Activated CD4-positive, alpha-beta T cell treated with anti-CD3 and anti-CD28 coated beads, Interleukin-2, Interleukin-4, amounts not matched to agents 100 ng/mL and 50 ng/mL, durations not matched to agents 16 hours and 8 hours (primary cell): Measurements from ENCODE around the gene DCUN1D1.
"Not testable (repeated sequence)": the region's sequence is repeated elsewhere in the genome, so short reads cannot be mapped to it uniquely, and the experiment has no call there.

Experiments
- DNase-seq: peaks from one replicate; pipeline ENCODE4 v3.0.0-alpha.2; 2020; ENCODE audit warnings: low spot score

Gene DCUN1D1

GRCh38 chr3:182980204-182981037 is at the start of gene DCUN1D1:
TSS of gene DCUN1D1 (minus strand) at chr3:182980538. CDS start at chr3:182980489, 49 bp downstream.
- DNase-seq = peak; percentile 88

GRCh38 chr3:183028416-183028815 is 48.1 kb upstream of the DCUN1D1 start:
- no peak for DNase-seq

DNA sequence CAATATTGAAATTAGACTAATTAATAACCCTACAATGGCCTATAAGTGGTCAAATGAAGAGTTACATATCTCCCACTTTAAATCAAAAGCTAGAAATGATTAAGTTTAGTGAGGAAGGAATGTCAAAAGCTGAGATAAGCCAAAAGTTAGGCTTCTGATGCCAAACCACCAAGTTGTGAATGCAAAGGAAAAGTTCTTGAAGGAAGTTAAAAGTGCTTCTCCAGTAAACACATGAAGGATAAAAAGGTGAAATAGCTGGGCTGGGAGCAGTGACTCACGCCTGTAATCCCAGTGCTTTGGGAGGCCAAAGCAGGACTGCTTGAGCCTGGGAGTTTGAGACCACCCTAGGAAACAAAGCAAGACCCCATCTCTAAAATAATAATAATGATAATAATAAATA is 46.9 kb upstream of the DCUN1D1 start:
- DNase-seq = no peak

DNA sequence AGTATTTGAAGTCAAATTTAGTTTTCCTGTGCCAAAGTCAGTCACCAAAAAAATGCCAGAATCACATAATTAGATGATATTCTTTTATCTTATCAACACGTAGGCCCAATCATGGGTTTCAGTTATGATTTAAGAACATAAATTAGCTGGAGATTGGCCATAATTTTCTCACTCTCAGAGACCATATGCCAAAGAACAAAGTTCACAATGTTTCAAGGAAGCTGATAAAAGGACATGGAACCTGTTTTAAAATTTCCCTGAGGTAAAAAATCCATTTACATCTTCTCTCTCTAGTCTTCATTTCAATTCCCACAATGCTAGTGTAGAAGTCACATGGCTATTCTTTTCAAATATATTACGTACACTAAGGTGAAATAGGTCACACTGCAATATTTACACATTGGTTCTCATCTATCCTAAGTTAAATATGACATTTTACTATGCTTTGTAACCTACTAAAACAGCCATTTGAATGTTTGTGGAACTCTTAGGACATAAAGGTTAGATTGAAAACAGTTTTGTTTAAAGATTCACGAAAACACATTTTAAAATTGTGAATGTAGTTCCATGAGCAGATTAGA is 42.7 kb upstream of the DCUN1D1 start:
- no peak for DNase-seq

GRCh38 chr3:183018421-183019192 is 38.3 kb upstream of the DCUN1D1 start:
- no peak for DNase-seq

DNA sequence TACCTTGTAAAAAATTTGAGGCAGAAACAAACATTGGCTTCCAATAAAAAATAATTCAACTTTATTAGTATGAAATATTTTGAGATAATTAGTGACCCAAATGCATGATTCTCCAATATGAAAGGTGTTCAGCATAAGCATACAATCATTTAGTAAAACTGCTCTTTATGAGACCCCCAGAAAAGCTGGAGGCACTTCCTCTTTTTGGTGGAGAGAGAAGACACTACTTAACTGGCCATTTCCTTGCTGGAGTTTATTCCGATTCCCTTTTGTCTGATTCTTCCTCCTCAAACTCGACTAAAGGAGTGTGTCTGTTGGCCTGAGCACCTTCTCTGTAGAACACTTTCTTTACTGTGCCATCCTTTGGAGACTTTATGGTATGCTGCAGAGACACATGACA is 34.8 kb upstream of the DCUN1D1 start:
- no peak for DNase-seq

GRCh38 chr3:183013856-183014255 is 33.5 kb upstream of the DCUN1D1 start:
- DNase-seq = no peak

DNA sequence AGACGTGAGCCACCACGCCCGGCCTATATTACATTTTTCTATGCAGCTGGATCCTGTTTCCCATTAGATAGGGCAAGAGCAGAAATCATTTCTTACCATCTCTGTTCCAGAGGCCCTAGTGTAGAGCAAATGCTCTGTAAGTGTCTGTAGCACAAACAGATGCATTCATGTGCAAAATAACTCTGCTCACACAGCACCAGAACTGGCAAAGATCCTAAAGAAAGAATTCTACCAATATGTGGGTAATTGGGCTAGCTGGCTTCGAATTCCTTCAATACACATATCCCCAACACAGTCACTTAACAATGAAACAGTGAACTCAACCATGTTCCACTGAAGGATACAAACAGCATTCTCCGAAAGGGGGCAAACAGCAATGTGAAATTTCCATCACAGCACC is 32.7 kb upstream of the DCUN1D1 start:
- DNase-seq = no peak

GRCh38 chr3:183008800-183009199 is 28.5 kb upstream of the DCUN1D1 start:
- DNase-seq = no peak

DNA sequence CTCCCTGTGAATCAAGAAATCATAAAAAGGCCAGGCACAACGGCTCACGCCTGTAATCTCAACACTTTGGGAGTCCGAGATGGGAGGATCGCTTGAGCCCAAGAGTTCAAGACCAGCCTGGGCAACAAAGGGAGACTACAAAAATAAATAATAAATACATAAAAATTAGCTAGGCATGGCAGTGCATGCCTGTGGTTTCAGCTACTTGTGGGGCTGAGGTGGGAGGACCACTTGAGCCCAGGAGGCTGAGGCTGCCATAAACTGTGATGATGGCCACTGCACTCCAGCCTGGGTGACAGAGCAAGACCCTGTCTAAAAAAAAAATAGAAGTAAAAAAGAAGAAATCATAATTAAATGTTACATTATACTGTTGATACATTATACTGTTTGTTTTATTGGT is 28.0 kb upstream of the DCUN1D1 start:
- no peak for DNase-seq

- no peak for DNase-seq
Measured at GRCh38 chr3:183006396-183007002, 26.2 kb upstream of the DCUN1D1 start.

DNA sequence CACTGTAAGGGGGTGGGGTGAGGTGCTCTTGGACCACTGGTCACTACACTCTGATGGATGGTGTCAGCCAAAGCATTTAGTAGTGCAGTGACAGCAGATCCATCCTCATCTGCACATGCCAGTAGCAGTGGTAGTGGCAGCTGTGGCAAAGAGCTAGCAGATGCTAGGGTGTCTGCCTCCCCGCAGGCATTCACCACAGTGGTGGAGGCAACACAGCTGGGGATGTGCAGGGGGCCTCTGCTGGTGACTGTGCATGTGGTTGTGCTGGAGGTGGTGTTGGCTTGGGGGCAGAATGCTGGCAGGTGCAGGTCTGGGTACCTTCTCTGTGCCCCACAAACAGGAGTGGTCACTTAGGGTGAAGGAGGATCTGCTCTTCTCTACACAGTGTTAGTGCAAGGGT is 19.4 kb upstream of the DCUN1D1 start:
- DNase-seq = no peak

DNA sequence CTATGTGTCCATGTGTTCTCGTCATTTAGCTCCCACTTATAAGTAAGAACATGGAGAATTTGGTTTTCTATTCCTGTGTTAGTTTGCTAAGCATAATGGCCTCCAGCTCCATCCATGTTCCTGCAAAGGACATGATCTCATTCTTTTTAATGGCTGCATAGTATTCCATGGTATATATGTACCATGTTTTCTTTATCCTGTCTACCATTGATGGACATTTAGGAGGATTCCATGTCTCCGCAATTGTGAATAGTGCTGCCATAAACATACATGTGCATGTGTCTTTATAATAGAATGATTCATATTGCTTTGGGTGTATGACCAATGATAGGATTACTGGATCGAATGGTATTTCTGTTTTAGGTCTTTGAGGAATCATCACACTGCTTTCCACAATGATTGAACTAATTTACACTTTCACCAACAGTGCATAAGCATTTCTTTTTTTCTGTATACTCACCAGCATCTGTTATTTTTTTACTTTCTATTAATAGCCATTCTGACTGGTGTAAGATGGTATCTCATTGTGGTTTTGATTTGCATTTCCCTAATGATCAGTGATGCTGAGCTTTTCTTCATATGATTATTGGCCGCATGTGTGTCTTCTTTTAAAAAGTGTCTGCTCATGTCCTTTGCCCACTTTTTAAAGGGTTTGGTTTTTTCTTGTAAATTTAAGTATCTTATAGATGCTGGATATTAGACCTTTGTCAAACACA is 13.3 kb upstream of the DCUN1D1 start:
- DNase-seq = not testable (repeated sequence)

DNA sequence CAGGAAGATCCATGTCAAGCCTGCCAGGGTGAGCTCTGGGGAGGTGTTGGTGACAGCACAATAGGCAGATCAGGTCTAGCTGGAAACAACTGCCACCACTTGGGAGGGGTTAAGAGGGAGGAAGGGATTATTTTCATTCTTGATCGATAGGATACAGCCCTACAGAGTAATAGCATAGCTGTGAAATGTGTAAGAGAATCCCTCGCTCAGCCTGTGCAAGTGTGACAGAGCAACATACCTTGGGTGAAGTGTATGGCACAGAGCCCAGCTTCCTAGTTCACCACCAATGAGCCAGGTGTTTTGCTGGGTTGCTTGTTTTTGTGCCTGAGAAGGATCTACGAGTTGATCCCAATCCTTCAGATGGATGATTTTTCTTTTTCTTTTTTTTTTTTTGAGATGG is 9.2 kb upstream of the DCUN1D1 start:
- DNase-seq = no peak

DNA sequence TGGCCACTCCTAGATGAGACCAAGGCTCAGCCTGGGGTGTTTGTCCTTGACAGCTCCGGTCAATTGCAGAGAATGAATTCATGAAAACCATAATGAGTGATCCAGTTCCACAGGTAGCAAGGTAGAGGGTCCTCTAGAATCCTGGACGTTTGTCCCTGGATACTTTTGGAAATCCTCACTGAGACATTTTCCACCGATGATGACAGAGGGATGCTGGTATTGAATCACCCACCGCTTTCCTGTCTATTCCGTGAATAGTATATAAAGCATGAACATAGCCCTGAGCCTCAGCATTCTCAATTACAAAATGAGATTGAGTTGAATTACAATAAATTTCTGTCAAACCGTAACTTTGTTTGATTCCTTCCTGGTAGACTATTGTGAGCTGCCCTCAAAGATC is 5.7 kb upstream of the DCUN1D1 start:
- no peak for DNase-seq

- no peak for DNase-seq
Measured at GRCh38 chr3:182983876-182984275, 3.5 kb upstream of the DCUN1D1 start.

DNA sequence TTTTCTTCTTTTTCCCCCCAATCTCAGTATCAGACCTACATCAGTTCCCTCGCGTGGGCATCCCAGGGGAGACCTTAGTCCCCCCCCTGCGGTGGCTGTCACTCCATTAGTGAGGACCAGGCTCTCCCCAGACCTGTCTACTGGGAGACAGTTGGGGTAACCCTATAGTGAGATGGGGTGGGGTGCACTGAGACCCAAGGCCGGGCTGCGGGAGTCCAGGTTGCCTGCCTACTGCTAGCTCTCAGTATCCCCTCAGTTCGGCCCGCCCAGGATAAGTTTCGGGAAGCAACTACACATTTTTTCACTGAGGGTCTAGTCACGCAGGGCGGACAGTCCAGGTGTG is 671 bp upstream of the DCUN1D1 start:
- DNase-seq = no peak

GRCh38 chr3:182979674-182980191 is 605 bp downstream of the DCUN1D1 start:
- DNase-seq = peak; percentile 30

DNA sequence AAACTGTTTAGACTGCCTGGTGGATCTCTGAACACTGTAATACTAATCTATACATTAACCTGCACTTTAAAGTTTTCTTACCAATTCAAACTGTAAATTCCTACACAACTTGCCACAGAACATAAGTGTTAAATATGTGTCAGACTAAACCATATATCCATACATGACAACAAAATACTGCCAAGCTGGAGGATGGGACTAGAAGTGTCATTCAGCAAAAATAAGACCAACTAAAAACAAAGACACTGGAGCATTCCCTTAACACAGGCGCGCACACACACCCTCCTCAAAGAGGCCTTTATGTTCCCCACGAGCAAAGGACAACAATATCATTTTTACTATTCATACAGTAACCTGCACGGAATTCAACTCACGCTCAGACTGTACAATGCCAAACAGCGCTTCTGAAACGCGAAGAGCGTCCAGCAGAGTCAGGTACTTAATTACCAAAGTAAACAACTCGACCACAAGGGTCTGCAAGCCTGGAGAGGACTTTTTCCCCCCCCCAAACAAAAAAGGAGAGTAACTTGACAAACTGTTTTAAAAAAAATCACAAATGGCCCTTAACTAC is 1.1 kb downstream of the DCUN1D1 start:
- no peak for DNase-seq

DNA sequence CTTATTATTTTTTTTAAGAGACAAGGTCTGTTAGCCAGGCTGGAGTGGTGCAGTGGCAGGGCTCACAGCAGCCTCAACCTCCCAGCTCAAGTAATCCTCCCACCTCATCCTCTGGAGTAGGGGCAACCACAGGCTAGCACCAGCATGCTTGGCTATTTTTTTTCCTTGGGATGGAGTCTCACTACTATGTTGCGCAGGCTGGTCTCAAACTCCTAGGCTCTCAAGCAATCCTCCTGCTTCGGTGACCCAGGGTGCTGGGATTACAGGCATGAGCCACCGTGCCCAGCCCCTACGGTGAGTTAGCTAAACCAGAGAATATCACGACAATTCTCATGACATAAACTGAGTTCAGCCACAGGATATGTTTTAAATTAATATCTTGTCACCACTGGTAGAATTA is 2.0 kb downstream of the DCUN1D1 start:
- DNase-seq = no peak

DNA sequence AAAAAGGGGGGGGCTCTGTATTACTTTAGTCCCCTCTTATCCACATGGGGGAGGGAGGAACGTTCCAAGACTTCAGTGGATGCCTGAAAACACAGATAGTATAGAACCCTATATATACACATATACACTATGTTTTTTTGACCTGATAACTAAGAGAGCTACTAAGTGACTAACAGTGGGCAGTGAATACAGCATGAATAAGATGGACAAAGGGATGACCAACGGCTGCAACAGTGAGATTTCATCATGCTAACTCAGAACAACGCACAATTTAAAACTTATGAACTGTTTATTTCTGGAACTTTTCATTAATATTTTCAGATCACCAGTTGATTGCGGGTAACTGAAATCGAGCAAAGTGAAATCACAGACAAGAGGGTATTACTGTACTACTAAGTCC is 7.3 kb downstream of the DCUN1D1 start:
- no peak for DNase-seq
